ENCODE data around the gene CSF2. TPM values are rescaled to one million over a fixed set of nuclear protein-coding genes. Genes with fewer than 3 reads are reported as not detected.
"Not testable (repeated sequence)": the region's sequence is repeated elsewhere in the genome, so short reads cannot be mapped to it uniquely, and the experiment has no call there.

The CSF2 gene
- total RNA-seq, 1 donor from 2014 or later, result not detected

- not testable (repeated sequence) for DNase-seq; H3K27ac Mint-ChIP-seq (ENCODE audit: unreplicated experiment); H3K4me3 Mint-ChIP-seq (ENCODE audit: unreplicated experiment); H3K27me3 Mint-ChIP-seq (ENCODE audit: unreplicated experiment); H3K9me3 Mint-ChIP-seq (ENCODE audit: unreplicated experiment); H3K36me3 Mint-ChIP-seq (ENCODE audit: unreplicated experiment); H3K4me1 Mint-ChIP-seq (ENCODE audit: low read depth, unreplicated experiment)
Measured at GRCh38 chr5:132122971-132123370, 49.4 kb downstream of the CSF2 start.

- H3K27ac Mint-ChIP-seq (ENCODE audit: unreplicated experiment); H3K9me3 Mint-ChIP-seq (ENCODE audit: unreplicated experiment); DNase-seq; H3K27me3 Mint-ChIP-seq (ENCODE audit: unreplicated experiment); H3K36me3 Mint-ChIP-seq (ENCODE audit: unreplicated experiment); H3K4me1 Mint-ChIP-seq (ENCODE audit: low read depth, unreplicated experiment); H3K4me3 Mint-ChIP-seq (ENCODE audit: unreplicated experiment): not testable (repeated sequence)
Measured at GRCh38 chr5:132123578-132123977, 50.0 kb downstream of the CSF2 start.

Other genes with a start within 250 kb of the CSF2 start
- gene MEIKIN, start 128.1 kb upstream of the CSF2 start, total RNA-seq (ENCODE audit: unreplicated experiment), result not detected
- gene ACSL6, start 62.1 kb upstream of the CSF2 start, total RNA-seq (ENCODE audit: unreplicated experiment), result 8.1 TPM
- not detected for gene IL3, start 13.1 kb upstream of the CSF2 start, total RNA-seq (ENCODE audit: unreplicated experiment)
- gene P4HA2, start 154.1 kb downstream of the CSF2 start, total RNA-seq (ENCODE audit: unreplicated experiment), result 26.6 TPM
- gene PDLIM4, start 183.9 kb downstream of the CSF2 start, total RNA-seq (ENCODE audit: unreplicated experiment), result 81.6 TPM
- gene SLC22A4, start 220.6 kb downstream of the CSF2 start, total RNA-seq (ENCODE audit: unreplicated experiment), result 0.37 TPM

Measured in glutamatergic neuron (in vitro differentiated cells).